NCI-H1417 treated with DMSO at 0.1 percent for 48 hours (cell line): Measurements from ENCODE around the gene CACNA2D1.
A peak's percentile ranks its signal among the peaks of the same experiment; 100 is the strongest.
"Not testable (repeated sequence)": the region's sequence is repeated elsewhere in the genome, so short reads cannot be mapped to it uniquely, and the experiment has no call there.

Experiments used
- DNase-seq: peaks from one replicate; lab custom pipeline; 2025; lab: John Stamatoyannopoulos, UW

The CACNA2D1 gene

DNA sequence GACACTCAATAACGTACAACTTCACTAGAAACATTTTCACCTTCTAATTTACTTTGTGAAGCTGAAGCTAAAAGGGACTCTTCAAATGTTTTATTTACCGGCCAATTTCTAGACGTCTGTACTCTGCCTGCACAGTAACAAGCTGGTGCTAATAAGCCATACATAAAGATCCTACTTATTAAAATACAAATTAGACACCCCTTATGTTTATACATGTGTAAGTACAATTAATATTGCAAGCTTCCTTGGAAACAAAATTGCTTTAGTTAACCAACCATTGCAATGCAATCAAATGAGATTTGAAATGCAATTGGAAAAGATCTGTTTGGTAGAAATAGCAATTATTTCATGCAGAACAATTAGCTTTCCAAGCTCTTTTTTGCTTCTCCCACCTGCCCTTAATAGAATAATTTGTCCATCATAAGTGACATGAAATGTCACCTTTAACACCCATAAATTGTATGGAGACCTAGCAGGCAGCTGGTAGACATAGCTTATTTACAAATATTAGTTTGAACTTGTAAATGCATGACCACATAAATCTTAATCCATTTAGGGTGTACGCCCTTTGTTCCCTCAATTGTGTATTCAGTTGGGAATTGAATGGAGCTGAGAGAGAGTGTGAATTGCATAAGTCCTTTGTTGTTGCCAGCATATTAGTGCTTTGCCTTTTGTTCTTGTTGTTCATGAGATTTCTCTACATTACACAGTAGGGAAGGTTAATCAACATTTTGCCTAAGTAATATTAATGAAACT, 277.1 kb downstream of the CACNA2D1 start:
- peak; percentile 100 for DNase-seq

DNA sequence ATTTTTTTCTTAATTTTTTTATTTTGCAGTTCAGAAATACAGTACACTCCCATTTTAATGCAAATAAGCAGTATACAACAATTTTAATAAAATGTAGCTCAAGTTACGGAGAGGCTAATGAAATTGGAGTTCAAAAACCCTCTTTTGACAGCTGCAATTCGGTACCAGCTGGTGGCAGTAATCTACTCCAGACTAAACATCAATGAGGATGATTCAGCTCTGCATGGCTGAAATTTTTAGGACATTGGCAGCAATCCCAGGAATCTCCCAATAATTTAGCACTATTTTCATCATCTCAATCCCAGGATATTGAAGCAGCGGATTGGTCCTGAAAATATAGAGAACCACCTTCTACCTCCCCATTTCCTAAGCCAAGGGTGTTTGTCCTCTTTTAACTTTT, 278.8 kb downstream of the CACNA2D1 start:
- DNase-seq, result no peak

DNA sequence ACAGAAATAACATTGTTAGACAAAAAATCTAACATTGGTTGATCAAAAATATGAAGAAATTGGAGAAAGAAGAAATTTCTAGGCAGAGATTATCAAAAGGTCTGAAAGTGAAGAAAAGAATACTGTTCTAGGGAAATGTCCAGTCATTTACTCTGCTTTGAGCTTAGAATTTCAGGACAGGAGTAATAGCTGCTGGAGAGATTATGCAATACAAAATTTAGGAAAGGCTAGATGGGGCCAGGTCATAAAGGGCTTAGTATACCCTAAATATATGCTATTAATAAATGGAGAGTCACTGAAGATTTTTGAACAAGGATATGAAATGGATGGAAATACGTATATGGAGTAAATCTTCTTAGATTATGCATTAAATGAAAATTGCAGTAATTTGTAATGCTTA, 279.2 kb downstream of the CACNA2D1 start:
- DNase-seq, result no peak

- DNase-seq, result no peak
Observed at GRCh38 chr7:82163586-82163985, 280.0 kb downstream of the CACNA2D1 start.

DNA sequence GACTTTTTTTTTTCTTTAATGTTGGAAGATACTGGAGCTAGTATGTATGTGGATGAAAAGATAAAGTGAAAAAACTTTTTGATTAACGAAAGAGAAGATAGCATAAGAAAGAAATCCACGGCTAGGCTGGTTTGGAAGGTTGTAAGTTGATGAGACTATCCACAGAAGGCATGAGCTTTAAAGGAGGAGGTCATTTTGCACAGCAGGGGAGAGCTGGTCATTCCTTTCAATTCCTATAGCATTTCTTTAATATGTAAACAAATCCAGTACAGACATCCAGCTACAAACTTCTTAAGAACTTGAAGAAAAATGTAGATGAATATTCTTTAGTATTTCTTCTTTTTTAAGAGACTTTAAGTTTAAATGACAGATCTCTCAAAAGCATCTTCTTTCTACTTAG, 281.3 kb downstream of the CACNA2D1 start:
- no peak for DNase-seq

- DNase-seq, result no peak
Observed at GRCh38 chr7:82158327-82158726, 285.2 kb downstream of the CACNA2D1 start.

DNA sequence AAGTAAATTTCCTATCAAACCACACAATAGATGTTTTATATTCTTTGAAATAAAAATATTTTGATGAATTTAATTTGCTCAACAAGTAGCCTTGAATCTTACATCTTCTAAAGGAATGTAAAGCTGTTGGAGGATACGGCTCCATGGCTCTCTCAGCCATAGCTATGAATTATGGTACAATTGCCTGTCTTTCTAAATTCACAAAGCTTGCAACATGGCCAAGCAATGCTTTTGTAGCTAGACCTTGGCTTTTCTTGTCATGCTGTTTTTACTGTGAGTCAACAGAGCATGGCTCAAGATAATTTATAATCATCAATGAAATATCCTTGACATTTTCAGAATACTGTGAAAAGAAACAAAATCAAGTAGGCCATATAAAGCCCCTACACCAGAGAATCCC, 286.7 kb downstream of the CACNA2D1 start:
- no peak for DNase-seq

DNA sequence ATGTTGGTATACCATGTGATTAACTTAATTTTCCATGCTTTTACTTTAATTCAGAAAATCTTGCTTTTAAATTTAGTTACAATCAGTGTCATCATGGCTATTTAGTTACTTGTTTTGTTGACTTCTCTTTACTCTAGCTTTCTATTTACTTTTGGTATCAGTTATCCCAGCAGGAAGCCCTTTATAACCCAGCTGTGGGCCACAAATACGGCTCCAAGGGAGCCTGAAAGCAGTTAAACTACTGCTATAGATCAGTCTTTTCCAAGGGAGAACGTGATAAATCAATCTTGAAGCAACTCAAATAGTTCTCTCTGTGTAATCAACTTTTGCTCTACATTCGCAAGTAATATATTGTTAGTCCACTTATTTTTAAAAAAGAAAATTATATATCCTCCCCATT, 287.4 kb downstream of the CACNA2D1 start:
- peak; percentile 97 for DNase-seq

GRCh38 chr7:82154728-82155127, 288.8 kb downstream of the CACNA2D1 start:
- DNase-seq, result no peak

GRCh38 chr7:82153776-82154175, 289.8 kb downstream of the CACNA2D1 start:
- DNase-seq, result no peak

GRCh38 chr7:82152858-82153257, 290.7 kb downstream of the CACNA2D1 start:
- no peak for DNase-seq

- no peak for DNase-seq
Observed at GRCh38 chr7:82146491-82146890, 297.1 kb downstream of the CACNA2D1 start.

DNA sequence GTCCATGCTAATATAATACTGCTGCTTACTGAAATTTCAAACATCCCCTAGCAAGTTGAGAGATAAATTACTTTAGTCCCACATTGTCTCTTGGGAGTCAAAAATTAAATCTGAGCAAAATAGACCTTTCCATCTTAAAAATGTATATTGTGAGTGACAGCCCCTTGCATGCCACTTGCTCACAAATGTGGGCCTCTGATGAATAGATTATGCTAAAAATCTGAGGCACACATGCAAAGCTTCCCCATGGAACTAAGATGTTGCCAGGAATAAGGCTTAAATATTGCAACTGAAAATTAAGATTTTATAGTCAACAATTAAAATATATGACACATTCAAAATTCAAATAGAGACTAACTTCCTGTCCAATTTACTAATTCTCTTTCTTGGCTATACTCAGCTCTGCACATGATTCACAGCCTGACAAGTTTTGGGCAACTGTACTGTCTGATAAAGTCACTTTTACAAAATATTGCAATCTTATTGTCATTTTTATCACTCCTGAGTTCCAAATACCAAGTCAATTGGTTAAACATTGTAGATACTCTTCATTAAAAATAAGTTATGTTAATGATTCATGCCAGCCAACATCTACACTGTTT, 301.2 kb downstream of the CACNA2D1 start:
- no peak for DNase-seq

DNA sequence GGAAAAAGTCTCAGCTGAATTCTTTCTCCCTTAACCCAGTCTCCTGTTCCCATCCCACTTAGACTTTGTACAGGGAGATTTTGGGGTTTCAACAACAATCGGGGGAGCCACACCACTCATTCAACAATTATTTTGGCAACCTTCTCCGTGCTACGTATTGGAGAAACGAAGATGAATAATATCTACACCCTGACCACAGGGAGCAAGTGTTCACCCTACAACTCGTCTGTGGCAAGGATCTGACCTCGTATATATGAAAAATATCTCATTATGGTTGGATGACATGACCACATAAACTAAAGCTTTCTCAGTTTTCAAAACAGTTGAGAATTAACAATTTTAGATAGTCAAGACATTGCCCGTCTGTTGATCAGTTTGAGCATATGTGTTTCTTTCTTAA, 302.1 kb downstream of the CACNA2D1 start:
- no peak for DNase-seq

DNA sequence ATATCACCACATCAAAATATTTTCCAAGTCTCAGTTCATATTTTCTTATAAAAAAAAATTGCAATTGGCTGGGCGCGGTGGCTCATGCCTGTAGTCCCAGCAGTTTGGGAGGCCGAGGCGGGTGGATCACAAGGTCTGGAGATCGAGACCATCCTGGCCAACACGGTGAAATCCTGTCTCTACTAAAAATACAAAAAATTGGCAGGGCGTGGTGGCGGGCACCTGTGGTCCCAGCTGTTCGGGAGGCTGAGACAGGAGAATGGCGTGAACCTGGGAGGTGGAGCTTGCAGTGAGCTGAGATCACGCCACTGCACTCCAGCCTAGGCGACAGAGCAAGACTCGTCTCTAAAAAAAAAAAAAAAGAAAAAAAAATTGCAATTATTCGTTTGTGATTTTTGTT, 303.0 kb downstream of the CACNA2D1 start:
- not testable (repeated sequence) for DNase-seq

DNA sequence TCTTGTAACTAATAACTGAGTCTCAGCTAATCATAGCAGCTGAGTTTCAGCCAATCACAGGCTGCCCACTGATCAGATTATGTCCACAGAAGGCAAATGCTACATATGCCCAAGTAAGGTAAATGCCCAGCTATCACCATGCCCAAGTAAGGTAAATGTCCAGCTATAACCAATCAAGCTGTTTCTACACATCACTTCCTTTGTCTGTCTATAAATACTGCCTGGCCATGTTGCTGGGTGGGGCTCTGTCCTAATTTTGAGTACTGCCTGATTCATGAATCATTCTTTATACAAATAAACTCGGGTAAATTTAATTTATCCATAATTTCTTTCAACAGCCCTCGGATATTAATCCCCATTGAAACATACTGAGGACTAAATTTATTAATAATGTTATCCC, 312.4 kb downstream of the CACNA2D1 start:
- no peak for DNase-seq

- DNase-seq, result no peak
Observed at GRCh38 chr7:82129091-82129490, 314.5 kb downstream of the CACNA2D1 start.

- DNase-seq, result no peak
Observed at GRCh38 chr7:82128546-82128945, 315.0 kb downstream of the CACNA2D1 start.

GRCh38 chr7:82126576-82126975, 317.0 kb downstream of the CACNA2D1 start:
- no peak for DNase-seq

- no peak for DNase-seq
Observed at GRCh38 chr7:82124445-82124844, 319.1 kb downstream of the CACNA2D1 start.

DNA sequence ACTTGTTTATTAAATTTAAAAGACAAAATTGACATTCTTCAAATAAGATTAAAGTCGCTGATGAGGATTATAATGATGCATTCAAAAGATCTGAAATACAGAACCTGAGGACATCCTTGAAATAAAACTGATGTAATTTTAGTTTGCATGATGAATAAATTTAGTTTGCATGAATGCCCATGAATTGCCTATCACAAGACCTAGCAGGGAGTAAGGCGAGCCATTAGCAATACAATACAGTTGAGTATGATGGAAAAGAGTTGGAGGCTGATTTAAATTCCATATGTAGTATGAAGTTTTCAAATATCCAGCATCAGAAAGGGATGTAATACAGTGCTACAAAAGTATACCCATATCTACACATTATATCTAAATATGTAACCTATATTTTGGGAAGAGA, 321.3 kb downstream of the CACNA2D1 start:
- no peak for DNase-seq

- no peak for DNase-seq
Observed at GRCh38 chr7:82114237-82114636, 329.3 kb downstream of the CACNA2D1 start.

GRCh38 chr7:82110146-82110840, 333.3 kb downstream of the CACNA2D1 start:
- peak; percentile 80 for DNase-seq
